ENCODE results near the gene ANHX. TPM values are rescaled to one million over a fixed set of nuclear protein-coding genes. Genes with fewer than 3 reads are reported as not detected.

ANHX gene
- total RNA-seq, 1 donor from 2014 or later, result not detected

- intact Hi-C loops (cut with micrococcal nuclease), result no loop called here
Observed at GRCh38 chr12:133203344-133204263, 32.1 kb downstream of the ANHX start.

GRCh38 chr12:133202493-133203343, 33.0 kb downstream of the ANHX start:
- intact Hi-C loops (cut with micrococcal nuclease), result no loop called here

- intact Hi-C loops (cut with micrococcal nuclease), result no loop called here
Observed at GRCh38 chr12:133201888-133202287, 33.8 kb downstream of the ANHX start.

GRCh38 chr12:133192847-133193246, 42.8 kb downstream of the ANHX start:
- intact Hi-C loops (cut with micrococcal nuclease), result no loop called here

- intact Hi-C loops (cut with micrococcal nuclease), result no loop called here
Observed at GRCh38 chr12:133190176-133190575, 45.5 kb downstream of the ANHX start.

GRCh38 chr12:133181238-133181959, 54.3 kb downstream of the ANHX start, which contains the start of gene ZNF268:
TSS of gene ZNF268 (plus strand) at chr12:133181495. CDS start at chr12:133181998, 503 bp downstream.
- intact Hi-C loops (cut with micrococcal nuclease), result loop anchor here (1.0 kb wide), 5 partner anchors 51 to 226 kb away; partner anchors contain the start of genes ZNF10, ZNF140, ZNF26 and ZNF84

- intact Hi-C loops (cut with micrococcal nuclease), result loop anchor here (1.0 kb wide), 5 partner anchors 50 to 225 kb away; partner anchors contain the start of genes ZNF10, ZNF140, ZNF26 and ZNF84
Observed at GRCh38 chr12:133180669-133181068, 55.0 kb downstream of the ANHX start.

- intact Hi-C loops (cut with micrococcal nuclease), result no loop called here
Observed at GRCh38 chr12:133174901-133175300, 60.8 kb downstream of the ANHX start.

GRCh38 chr12:133172491-133172890, 63.2 kb downstream of the ANHX start:
- intact Hi-C loops (cut with micrococcal nuclease), result no loop called here

Other genes starting within 250 kb of the ANHX start
- gene ZNF26, start 249.5 kb downstream of the ANHX start, total RNA-seq, result 15.3 and 19.5 TPM in 2 replicates
- 23.2 and 25.0 TPM in 2 replicates for gene ZNF84, start 198.4 kb downstream of the ANHX start, total RNA-seq
- 13.6 and 14.9 TPM in 2 replicates for gene ZNF140, start 155.0 kb downstream of the ANHX start, total RNA-seq
- 2.3 and 2.4 TPM in 2 replicates for gene ZNF891, start 105.6 kb downstream of the ANHX start, total RNA-seq
- 5.5 and 7.4 TPM in 2 replicates for gene ZNF10, start 105.2 kb downstream of the ANHX start, total RNA-seq
- gene ZNF268, start 54.4 kb downstream of the ANHX start, total RNA-seq, result 17.2 and 19.8 TPM in 2 replicates